ENCODE data around the gene CHURC1. TPM values are rescaled to one million over a fixed set of nuclear protein-coding genes. Genes with fewer than 3 reads are reported as not detected.

The CHURC1 gene
- total and polyA plus RNA-seq, 4 donors = 18.8 to 174 (median 34.6) TPM

DNA sequence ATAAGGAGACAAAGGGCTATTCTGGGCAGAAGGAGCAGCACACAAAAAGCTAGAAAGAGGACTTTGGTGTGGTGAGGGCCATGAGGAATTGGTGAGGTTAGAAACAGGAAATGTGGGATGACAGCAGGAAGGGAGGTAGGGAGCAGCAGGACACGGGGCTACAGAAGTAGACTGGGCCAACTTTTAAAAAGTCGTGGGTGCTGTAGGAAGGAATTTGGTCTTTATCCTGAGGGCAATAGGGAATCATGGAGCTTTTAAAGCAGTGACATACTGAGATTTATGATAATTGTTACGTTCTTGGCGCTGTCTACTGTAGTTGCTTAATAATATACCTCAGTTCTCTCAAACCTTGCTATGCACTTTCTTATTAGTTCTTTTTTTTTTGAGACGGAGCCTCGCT is 8.2 kb upstream of the CHURC1 start:
- Histone ChIP-seq H3K9me3 (ENCODE audit: control insufficient read depth in 4 of 4, low read length in 3 of 4) (no peaks in the 10 kb centered on the region), H3K4me3 (ENCODE audit: low read depth in 1 of 3, low read length in 3 of 3) (no peak overlapping the region), H3K27me3 (ENCODE audit: control insufficient read depth in 4 of 4, insufficient read depth in 4 of 4, low read length in 3 of 4) (no peaks in the 10 kb centered on the region), H3K9ac (ENCODE audit: low read depth in 1 of 2, low read length in 2 of 2) (no peak overlapping the region), H3K36me3 (ENCODE audit: control insufficient read depth in 4 of 4, insufficient read depth in 3 of 4, low read depth in 1 of 4, low read length in 3 of 4) (no peaks in the 10 kb centered on the region), H3K27ac (ENCODE audit: low read depth in 1 of 2, low read length in 2 of 2) (no peak overlapping the region), H3K4me1 (ENCODE audit: control insufficient read depth in 4 of 4, insufficient read depth in 4 of 4, low read length in 3 of 4) (no peaks in the 10 kb centered on the region)
- no peak for TF ChIP-seq ZBTB33 (IDR thresholded peaks at IDR 0.05)
- TF ChIP-seq RAD21 (IDR thresholded peaks at IDR 0.05) = no peak
- TF ChIP-seq RXRA (IDR thresholded peaks at IDR 0.05) = no peak
- TF ChIP-seq REST (IDR thresholded peaks at IDR 0.05) = no peak
- TF ChIP-seq NR2F2 (IDR thresholded peaks at IDR 0.05) = no peak
- TF ChIP-seq HNF4G (IDR thresholded peaks at IDR 0.05) = no peak
- no peak for TF ChIP-seq FOXA2 (IDR thresholded peaks at IDR 0.05)
- TF ChIP-seq TAF1 (conservative IDR thresholded peaks at IDR 0.05) = no peak
- TF ChIP-seq JUND (IDR thresholded peaks at IDR 0.05) = no peak
- TF ChIP-seq, protein P1, sequence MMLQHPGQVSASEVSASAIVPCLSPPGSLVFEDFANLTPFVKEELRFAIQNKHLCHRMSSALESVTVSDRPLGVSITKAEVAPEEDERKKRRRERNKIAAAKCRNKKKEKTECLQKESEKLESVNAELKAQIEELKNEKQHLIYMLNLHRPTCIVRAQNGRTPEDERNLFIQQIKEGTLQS (IDR thresholded peaks at IDR 0.05) = no peak
- no peak for TF ChIP-seq EGR1 (IDR thresholded peaks at IDR 0.05; ENCODE audit: low read depth in 2 of 2)
- TF ChIP-seq, protein P2, sequence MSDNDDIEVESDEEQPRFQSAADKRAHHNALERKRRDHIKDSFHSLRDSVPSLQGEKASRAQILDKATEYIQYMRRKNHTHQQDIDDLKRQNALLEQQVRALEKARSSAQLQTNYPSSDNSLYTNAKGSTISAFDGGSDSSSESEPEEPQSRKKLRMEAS (IDR thresholded peaks at IDR 0.05) = no peak
- TF ChIP-seq GABPA (IDR thresholded peaks at IDR 0.05 in 1 of 2, conservative IDR thresholded peaks at IDR 0.05 in 1 of 2) = no peak
- no peak for TF ChIP-seq SP1 (IDR thresholded peaks at IDR 0.05)
- no peak for TF ChIP-seq YY1 (IDR thresholded peaks at IDR 0.05)
- no peak for TF ChIP-seq FOXA1 (IDR thresholded peaks at IDR 0.05)
- no peak for TF ChIP-seq HNF4A (conservative IDR thresholded peaks at IDR 0.05)
- TF ChIP-seq, protein P3, sequence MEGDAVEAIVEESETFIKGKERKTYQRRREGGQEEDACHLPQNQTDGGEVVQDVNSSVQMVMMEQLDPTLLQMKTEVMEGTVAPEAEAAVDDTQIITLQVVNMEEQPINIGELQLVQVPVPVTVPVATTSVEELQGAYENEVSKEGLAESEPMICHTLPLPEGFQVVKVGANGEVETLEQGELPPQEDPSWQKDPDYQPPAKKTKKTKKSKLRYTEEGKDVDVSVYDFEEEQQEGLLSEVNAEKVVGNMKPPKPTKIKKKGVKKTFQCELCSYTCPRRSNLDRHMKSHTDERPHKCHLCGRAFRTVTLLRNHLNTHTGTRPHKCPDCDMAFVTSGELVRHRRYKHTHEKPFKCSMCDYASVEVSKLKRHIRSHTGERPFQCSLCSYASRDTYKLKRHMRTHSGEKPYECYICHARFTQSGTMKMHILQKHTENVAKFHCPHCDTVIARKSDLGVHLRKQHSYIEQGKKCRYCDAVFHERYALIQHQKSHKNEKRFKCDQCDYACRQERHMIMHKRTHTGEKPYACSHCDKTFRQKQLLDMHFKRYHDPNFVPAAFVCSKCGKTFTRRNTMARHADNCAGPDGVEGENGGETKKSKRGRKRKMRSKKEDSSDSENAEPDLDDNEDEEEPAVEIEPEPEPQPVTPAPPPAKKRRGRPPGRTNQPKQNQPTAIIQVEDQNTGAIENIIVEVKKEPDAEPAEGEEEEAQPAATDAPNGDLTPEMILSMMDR (IDR thresholded peaks at IDR 0.05; ENCODE audit: low read depth, low read length, missing input control) = no peak
- 81% methylated on average over 6 of the region's 6 CpGs for WGBS
- DNase-seq (ENCODE audit: low spot score) = no peak
